Suprapubic skin (tissue), 3 donors: Measurements from ENCODE around the gene FAP.

Experiments used
- CTCF ChIP-seq, 2 donors: fragments of 200-600 bp in 1 of 2; fragments of 450-650 bp in 1 of 2; sonication (generic) in 1 of 2; IDR thresholded peaks; one replicate each; pipeline ENCODE4 v1.5.1; 2016 to 2019; ENCODE audit warnings: antibody characterized with exemption in 2 of 2, mild to moderate bottlenecking in 1 of 2, moderate library complexity in 1 of 2
- POLR2AphosphoS5 ChIP-seq, 3 donors: sonication (generic); formaldehyde crosslinking; IDR thresholded peaks; one replicate each; pipeline ENCODE4 v1.6.1; 2017; ENCODE audit warnings: antibody characterized with exemption in 3 of 3

GRCh38 chr2:162126111-162126519, 117.1 kb downstream of the FAP start:
- no peak for TF ChIP-seq CTCF (IDR thresholded peaks at IDR 0.05)
- TF ChIP-seq POLR2AphosphoS5 (IDR thresholded peaks at IDR 0.05): no peak
